WTC11 (cell line): ENCODE data around the gene EPN1. TPM values are rescaled to one million over a fixed set of nuclear protein-coding genes. Genes with fewer than 3 reads are reported as not detected.
A peak's percentile ranks its signal among the peaks of the same experiment; 100 is the strongest.

ENCODE experiments used
- ATAC-seq: fragments of 200-7000 bp; cut with Tn5 transposase; 2 replicates; pipeline ENCODE4 v1.10.0; 2021; ENCODE audit warnings: mild to moderate bottlenecking, moderate library complexity
- CTCF ChIA-PET: fragments of 300-600 bp; sonication (Branson Sonifier 250); formaldehyde crosslinking; loops from one replicate; lab custom pipeline; 2021; ENCODE audit warnings: antibody characterized with exemption; lab: Charles Lee
- POLR2A ChIA-PET: fragments of 350-600 bp; sonication (Branson Sonifier 250); formaldehyde crosslinking; loops from one replicate; lab custom pipeline; 2021; ENCODE audit warnings: antibody characterized with exemption; lab: Charles Lee
- DNase-seq: peaks from one replicate; pipeline ENCODE4 v3.0.0; 2021; ENCODE audit warnings: low spot score
- H3K27ac Mint-ChIP-seq: 2 replicates; pipeline ENCODE4 v1.8.0; 2021; ENCODE audit warnings: mixed read lengths
- H3K27me3 Mint-ChIP-seq: 2 replicates; pipeline ENCODE4 v1.8.0; 2021; ENCODE audit warnings: low read depth, mild to moderate bottlenecking, moderate library complexity, mixed read lengths
- H3K36me3 Mint-ChIP-seq: 2 replicates; pipeline ENCODE4 v1.8.0; 2021; ENCODE audit warnings: mixed read lengths
- H3K4me1 Mint-ChIP-seq: 2 replicates; pipeline ENCODE4 v1.8.0; 2022; ENCODE audit warnings: mixed read lengths
- H3K4me3 Mint-ChIP-seq: 2 replicates; pipeline ENCODE4 v1.8.0; 2021; ENCODE audit warnings: mild to moderate bottlenecking, moderate library complexity, mixed read lengths
- H3K9me3 Mint-ChIP-seq: 2 replicates; pipeline ENCODE4 v1.8.0; 2021; ENCODE audit warnings: mixed read lengths
- ATF1 ChIP-seq: sonication (generic); formaldehyde crosslinking; IDR thresholded peaks from 2 replicates; pipeline ENCODE4 v1.8.1; 2023; ENCODE audit warnings: mild to moderate bottlenecking, moderate library complexity, missing genetic modification reagents
- CREB1 ChIP-seq: sonication (generic); formaldehyde crosslinking; IDR thresholded peaks from 2 replicates; pipeline ENCODE4 v1.8.0; 2023; ENCODE audit warnings: mild to moderate bottlenecking, missing genetic modification reagents
- CREM ChIP-seq: sonication (generic); formaldehyde crosslinking; IDR thresholded peaks from 2 replicates; pipeline ENCODE4 v1.8.1; 2022; ENCODE audit warnings: mild to moderate bottlenecking, missing genetic modification reagents, moderate library complexity
- EMX1 ChIP-seq: fragments of 250-450 bp; sonication (Bioruptor Pico); IDR thresholded peaks from 2 replicates; pipeline ENCODE4 v1.8.0; 2021; ENCODE audit warnings: mild to moderate bottlenecking
- FOXJ3 ChIP-seq: sonication (generic); formaldehyde crosslinking; IDR thresholded peaks from 2 replicates; pipeline ENCODE4 v1.9.0; 2021; ENCODE audit warnings: missing genetic modification reagents, mild to moderate bottlenecking, borderline replicate concordance
- FOXK1 ChIP-seq: sonication (generic); formaldehyde crosslinking; IDR thresholded peaks from 2 replicates; pipeline ENCODE4 v1.8.0; 2022; ENCODE audit warnings: mild to moderate bottlenecking, moderate library complexity, missing genetic modification reagents
- GTF2I ChIP-seq: fragments of 250-450 bp; sonication (Bioruptor Pico); conservative IDR thresholded peaks from 2 replicates; pipeline ENCODE4 v1.4.0; 2021; ENCODE audit warnings: mild to moderate bottlenecking
- JUN ChIP-seq: sonication (generic); formaldehyde crosslinking; IDR thresholded peaks from 2 replicates; pipeline ENCODE4 v1.8.0; 2023; ENCODE audit warnings: mild to moderate bottlenecking, missing genetic modification reagents
- MXD4 ChIP-seq: fragments of 250-450 bp; sonication (Bioruptor Pico); IDR thresholded peaks from 2 replicates; pipeline ENCODE4 v1.8.0; 2021; ENCODE audit warnings: mild to moderate bottlenecking, moderate library complexity, borderline replicate concordance
- NFYB ChIP-seq: sonication (generic); formaldehyde crosslinking; conservative IDR thresholded peaks from 2 replicates; pipeline ENCODE4 v1.8.0; 2022; ENCODE audit warnings: low read depth, missing genetic modification reagents
- NR2C2 ChIP-seq: sonication (generic); formaldehyde crosslinking; IDR thresholded peaks from 2 replicates; pipeline ENCODE4 v1.8.0; 2022; ENCODE audit warnings: mild to moderate bottlenecking, missing genetic modification reagents
- NR3C1 ChIP-seq: sonication (generic); formaldehyde crosslinking; conservative IDR thresholded peaks from 2 replicates; pipeline ENCODE4 v1.8.1; 2023; ENCODE audit warnings: low read depth, mild to moderate bottlenecking, missing genetic modification reagents
- RORB ChIP-seq: fragments of 250-450 bp; sonication (Bioruptor Pico); IDR thresholded peaks from 2 replicates; pipeline ENCODE4 v1.9.0; 2021; ENCODE audit warnings: mild to moderate bottlenecking
- SMAD3 ChIP-seq: sonication (generic); formaldehyde crosslinking; IDR thresholded peaks from 2 replicates; pipeline ENCODE4 v1.8.0; 2022; ENCODE audit warnings: missing genetic modification reagents, mild to moderate bottlenecking, borderline replicate concordance
- SMAD4 ChIP-seq: sonication (generic); formaldehyde crosslinking; IDR thresholded peaks from 2 replicates; pipeline ENCODE4 v1.8.0; 2022; ENCODE audit warnings: mild to moderate bottlenecking, missing genetic modification reagents
- TCF7 ChIP-seq: sonication (generic); formaldehyde crosslinking; IDR thresholded peaks from 2 replicates; pipeline ENCODE4 v1.8.0; 2022; ENCODE audit warnings: mild to moderate bottlenecking, low read depth, missing genetic modification reagents, moderate library complexity
- ZNF232 ChIP-seq: sonication (generic); formaldehyde crosslinking; IDR thresholded peaks from 2 replicates; pipeline ENCODE4 v1.8.0; 2022; ENCODE audit warnings: mild to moderate bottlenecking, missing genetic modification reagents
- ZNF263 ChIP-seq: sonication (generic); formaldehyde crosslinking; IDR thresholded peaks from 2 replicates; pipeline ENCODE4 v1.8.1; 2022; ENCODE audit warnings: low read depth, mild to moderate bottlenecking, moderate library complexity, missing genetic modification reagents
- ZNF396 ChIP-seq: fragments of 250-450 bp; sonication (Bioruptor Pico); IDR thresholded peaks from 2 replicates; pipeline ENCODE4 v1.8.0; 2021; ENCODE audit warnings: mild to moderate bottlenecking, moderate library complexity, borderline replicate concordance
- ZNF416 ChIP-seq: fragments of 250-450 bp; sonication (Bioruptor Pico); IDR thresholded peaks from 2 replicates; pipeline ENCODE4 v1.9.0; 2021; ENCODE audit warnings: mild to moderate bottlenecking, inconsistent platforms
- ZNF423 ChIP-seq: fragments of 250-450 bp; sonication (Bioruptor Pico); IDR thresholded peaks from 2 replicates; pipeline ENCODE4 v2.1.2; 2022; ENCODE audit warnings: mild to moderate bottlenecking, moderate library complexity
- total RNA-seq: library from RNA; stranded (reverse); gene quantifications from 3 replicates; pipeline ENCODE4 v1.2.3, GENCODE V29; 2021
- TF ChIP-seq, protein P1 (sequence below): fragments of 200-600 bp; IDR thresholded peaks from 2 replicates; pipeline ENCODE4 v1.8.0; 2022; ENCODE audit warnings: antibody characterized with exemption
- TF ChIP-seq, protein P2 (sequence below): sonication (generic); formaldehyde crosslinking; IDR thresholded peaks from 2 replicates; pipeline ENCODE4 v1.8.0; 2022; ENCODE audit warnings: mild to moderate bottlenecking, missing genetic modification reagents
- TF ChIP-seq, protein P3 (sequence below): sonication (generic); formaldehyde crosslinking; IDR thresholded peaks from 2 replicates; pipeline ENCODE4 v1.8.0; 2022; ENCODE audit warnings: mild to moderate bottlenecking, missing genetic modification reagents
- TF ChIP-seq, protein P4 (sequence below): sonication (generic); formaldehyde crosslinking; IDR thresholded peaks from 2 replicates; pipeline ENCODE4 v1.8.1; 2022; ENCODE audit warnings: low read depth, missing genetic modification reagents, borderline replicate concordance
- TF ChIP-seq, protein P5 (sequence below): sonication (generic); formaldehyde crosslinking; IDR thresholded peaks from 2 replicates; pipeline ENCODE4 v1.8.0; 2022; ENCODE audit warnings: mild to moderate bottlenecking, missing genetic modification reagents
- TF ChIP-seq, protein P6 (sequence below): sonication (generic); formaldehyde crosslinking; IDR thresholded peaks from 2 replicates; pipeline ENCODE4 v1.8.0; 2023; ENCODE audit warnings: missing genetic modification reagents, mild to moderate bottlenecking, borderline replicate concordance

Gene EPN1
- total RNA-seq, 1 experiment from 2014 or later = 234 TPM

DNA sequence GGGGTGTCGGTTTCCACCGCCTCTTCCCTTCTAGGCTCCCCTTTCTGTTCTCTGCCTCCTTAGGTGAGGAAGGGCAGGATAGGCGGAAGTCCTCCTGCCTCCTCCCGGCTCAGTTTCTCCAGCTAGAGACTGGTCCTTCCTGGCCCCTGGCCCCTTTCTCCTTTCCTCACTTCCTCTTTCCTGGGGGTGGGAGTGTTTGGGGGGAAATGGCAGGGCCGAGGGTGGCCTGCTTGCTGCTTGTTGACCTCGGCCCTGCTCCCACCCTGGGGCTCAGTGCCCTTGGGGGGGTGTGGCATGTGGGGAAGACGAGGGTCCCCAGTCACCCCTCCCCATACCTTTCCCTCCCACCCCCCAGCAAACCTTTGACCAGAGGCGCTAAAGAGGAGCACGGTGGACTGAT is 15.2 kb upstream of the EPN1 start:
- H3K4me1 Mint-ChIP-seq = peaks cover 31% of the 10 kb centered on the region
- H3K27me3 Mint-ChIP-seq = no peaks in the 10 kb centered on the region; the same call in 1 of the 2 replicates
- ATAC-seq (no peak), DNase-seq (no peak)
- CTCF ChIA-PET = interaction anchor here (0.6 to 1.0 kb wide), 2 partner anchors 12 to 44 kb away, joined by 4 read pairs; no protein-coding TSS in a partner anchor
- POLR2A ChIA-PET = no interaction called here
- H3K27ac Mint-ChIP-seq = peak overlapping the region; percentile 84
- H3K4me3 Mint-ChIP-seq = no peak overlapping the region
- no peaks in the 10 kb centered on the region for H3K9me3 Mint-ChIP-seq
- peaks cover 50% of the 10 kb centered on the region for H3K36me3 Mint-ChIP-seq
- TF ChIP-seq CREB1 (no peak), NR2C2 (CRISPR knock-in tag) (no peak), NR3C1 (CRISPR knock-in tag) (no peak), SMAD4 (CRISPR knock-in tag) (no peak), TCF7 (CRISPR knock-in tag) (no peak), ZNF396 (no peak), ZNF423 (CRISPR knock-in tag) (no peak), JUN (CRISPR knock-in tag) (no peak), ZNF263 (CRISPR knock-in tag) (no peak), ZNF232 (no peak)
- TF ChIP-seq, protein P1, sequence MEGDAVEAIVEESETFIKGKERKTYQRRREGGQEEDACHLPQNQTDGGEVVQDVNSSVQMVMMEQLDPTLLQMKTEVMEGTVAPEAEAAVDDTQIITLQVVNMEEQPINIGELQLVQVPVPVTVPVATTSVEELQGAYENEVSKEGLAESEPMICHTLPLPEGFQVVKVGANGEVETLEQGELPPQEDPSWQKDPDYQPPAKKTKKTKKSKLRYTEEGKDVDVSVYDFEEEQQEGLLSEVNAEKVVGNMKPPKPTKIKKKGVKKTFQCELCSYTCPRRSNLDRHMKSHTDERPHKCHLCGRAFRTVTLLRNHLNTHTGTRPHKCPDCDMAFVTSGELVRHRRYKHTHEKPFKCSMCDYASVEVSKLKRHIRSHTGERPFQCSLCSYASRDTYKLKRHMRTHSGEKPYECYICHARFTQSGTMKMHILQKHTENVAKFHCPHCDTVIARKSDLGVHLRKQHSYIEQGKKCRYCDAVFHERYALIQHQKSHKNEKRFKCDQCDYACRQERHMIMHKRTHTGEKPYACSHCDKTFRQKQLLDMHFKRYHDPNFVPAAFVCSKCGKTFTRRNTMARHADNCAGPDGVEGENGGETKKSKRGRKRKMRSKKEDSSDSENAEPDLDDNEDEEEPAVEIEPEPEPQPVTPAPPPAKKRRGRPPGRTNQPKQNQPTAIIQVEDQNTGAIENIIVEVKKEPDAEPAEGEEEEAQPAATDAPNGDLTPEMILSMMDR = no peak
- TF ChIP-seq, protein P2, sequence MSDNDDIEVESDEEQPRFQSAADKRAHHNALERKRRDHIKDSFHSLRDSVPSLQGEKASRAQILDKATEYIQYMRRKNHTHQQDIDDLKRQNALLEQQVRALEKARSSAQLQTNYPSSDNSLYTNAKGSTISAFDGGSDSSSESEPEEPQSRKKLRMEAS (CRISPR knock-in tag) = no peak

DNA sequence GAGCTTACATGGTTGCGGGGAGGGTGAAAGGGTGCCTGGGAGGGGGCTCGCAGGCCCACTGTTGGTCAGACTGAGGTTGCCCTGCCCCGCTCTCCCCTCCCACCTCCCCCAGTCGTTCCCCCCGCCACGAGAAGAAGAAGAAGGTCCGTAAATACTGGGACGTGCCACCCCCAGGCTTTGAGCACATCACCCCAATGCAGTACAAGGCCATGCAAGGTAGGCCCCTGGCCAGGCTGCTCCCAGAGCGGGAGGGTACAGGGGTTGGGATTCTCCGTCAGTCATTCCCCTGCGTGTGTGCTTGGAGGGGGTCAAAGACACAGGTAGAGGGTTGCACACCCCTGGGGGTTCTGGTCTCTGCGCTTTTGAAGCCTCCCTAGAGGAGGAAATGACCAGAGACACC is 14.6 kb upstream of the EPN1 start:
- Mint-ChIP-seq H3K36me3 (peaks cover 52% of the 10 kb centered on the region), H3K9me3 (no peaks in the 10 kb centered on the region), H3K4me3 (no peak overlapping the region), H3K27ac (0 out of 2 replicates have a peak overlapping the region, but pooled peaks have one; percentile 68), H3K27me3 (no peaks in the 10 kb centered on the region; the same call in 1 of the 2 replicates), H3K4me1 (peaks cover 31% of the 10 kb centered on the region)
- CTCF ChIA-PET = interaction anchor here (1.0 kb wide), 1 partner anchor 43 kb away, joined by 4 read pairs; no protein-coding TSS in a partner anchor
- POLR2A ChIA-PET = no interaction called here
- no peak for DNase-seq
- no peak for ATAC-seq
- TF ChIP-seq MXD4 (CRISPR knock-in tag) (no peak), SMAD3 (no peak), ATF1 (CRISPR knock-in tag) (no peak), CREM (no peak), EMX1 (no peak), GTF2I (CRISPR knock-in tag) (no peak), NFYB (no peak), ZNF416 (no peak), FOXK1 (CRISPR knock-in tag) (no peak), ZNF423 (CRISPR knock-in tag) (no peak), FOXJ3 (CRISPR knock-in tag) (no peak), RORB (CRISPR knock-in tag) (no peak)
- TF ChIP-seq, protein P3, sequence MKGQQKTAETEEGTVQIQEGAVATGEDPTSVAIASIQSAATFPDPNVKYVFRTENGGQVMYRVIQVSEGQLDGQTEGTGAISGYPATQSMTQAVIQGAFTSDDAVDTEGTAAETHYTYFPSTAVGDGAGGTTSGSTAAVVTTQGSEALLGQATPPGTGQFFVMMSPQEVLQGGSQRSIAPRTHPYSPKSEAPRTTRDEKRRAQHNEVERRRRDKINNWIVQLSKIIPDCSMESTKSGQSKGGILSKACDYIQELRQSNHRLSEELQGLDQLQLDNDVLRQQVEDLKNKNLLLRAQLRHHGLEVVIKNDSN (CRISPR knock-in tag) = no peak
- TF ChIP-seq, protein P2 (CRISPR knock-in tag) = no peak
- TF ChIP-seq, protein P4, sequence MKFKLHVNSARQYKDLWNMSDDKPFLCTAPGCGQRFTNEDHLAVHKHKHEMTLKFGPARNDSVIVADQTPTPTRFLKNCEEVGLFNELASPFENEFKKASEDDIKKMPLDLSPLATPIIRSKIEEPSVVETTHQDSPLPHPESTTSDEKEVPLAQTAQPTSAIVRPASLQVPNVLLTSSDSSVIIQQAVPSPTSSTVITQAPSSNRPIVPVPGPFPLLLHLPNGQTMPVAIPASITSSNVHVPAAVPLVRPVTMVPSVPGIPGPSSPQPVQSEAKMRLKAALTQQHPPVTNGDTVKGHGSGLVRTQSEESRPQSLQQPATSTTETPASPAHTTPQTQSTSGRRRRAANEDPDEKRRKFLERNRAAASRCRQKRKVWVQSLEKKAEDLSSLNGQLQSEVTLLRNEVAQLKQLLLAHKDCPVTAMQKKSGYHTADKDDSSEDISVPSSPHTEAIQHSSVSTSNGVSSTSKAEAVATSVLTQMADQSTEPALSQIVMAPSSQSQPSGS (CRISPR knock-in tag) = no peak
- TF ChIP-seq, protein P5, sequence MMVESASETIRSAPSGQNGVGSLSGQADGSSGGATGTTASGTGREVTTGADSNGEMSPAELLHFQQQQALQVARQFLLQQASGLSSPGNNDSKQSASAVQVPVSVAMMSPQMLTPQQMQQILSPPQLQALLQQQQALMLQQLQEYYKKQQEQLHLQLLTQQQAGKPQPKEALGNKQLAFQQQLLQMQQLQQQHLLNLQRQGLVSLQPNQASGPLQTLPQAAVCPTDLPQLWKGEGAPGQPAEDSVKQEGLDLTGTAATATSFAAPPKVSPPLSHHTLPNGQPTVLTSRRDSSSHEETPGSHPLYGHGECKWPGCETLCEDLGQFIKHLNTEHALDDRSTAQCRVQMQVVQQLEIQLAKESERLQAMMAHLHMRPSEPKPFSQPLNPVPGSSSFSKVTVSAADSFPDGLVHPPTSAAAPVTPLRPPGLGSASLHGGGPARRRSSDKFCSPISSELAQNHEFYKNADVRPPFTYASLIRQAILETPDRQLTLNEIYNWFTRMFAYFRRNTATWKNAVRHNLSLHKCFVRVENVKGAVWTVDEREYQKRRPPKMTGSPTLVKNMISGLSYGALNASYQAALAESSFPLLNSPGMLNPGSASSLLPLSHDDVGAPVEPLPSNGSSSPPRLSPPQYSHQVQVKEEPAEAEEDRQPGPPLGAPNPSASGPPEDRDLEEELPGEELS (CRISPR knock-in tag) = no peak
- TF ChIP-seq, protein P6, sequence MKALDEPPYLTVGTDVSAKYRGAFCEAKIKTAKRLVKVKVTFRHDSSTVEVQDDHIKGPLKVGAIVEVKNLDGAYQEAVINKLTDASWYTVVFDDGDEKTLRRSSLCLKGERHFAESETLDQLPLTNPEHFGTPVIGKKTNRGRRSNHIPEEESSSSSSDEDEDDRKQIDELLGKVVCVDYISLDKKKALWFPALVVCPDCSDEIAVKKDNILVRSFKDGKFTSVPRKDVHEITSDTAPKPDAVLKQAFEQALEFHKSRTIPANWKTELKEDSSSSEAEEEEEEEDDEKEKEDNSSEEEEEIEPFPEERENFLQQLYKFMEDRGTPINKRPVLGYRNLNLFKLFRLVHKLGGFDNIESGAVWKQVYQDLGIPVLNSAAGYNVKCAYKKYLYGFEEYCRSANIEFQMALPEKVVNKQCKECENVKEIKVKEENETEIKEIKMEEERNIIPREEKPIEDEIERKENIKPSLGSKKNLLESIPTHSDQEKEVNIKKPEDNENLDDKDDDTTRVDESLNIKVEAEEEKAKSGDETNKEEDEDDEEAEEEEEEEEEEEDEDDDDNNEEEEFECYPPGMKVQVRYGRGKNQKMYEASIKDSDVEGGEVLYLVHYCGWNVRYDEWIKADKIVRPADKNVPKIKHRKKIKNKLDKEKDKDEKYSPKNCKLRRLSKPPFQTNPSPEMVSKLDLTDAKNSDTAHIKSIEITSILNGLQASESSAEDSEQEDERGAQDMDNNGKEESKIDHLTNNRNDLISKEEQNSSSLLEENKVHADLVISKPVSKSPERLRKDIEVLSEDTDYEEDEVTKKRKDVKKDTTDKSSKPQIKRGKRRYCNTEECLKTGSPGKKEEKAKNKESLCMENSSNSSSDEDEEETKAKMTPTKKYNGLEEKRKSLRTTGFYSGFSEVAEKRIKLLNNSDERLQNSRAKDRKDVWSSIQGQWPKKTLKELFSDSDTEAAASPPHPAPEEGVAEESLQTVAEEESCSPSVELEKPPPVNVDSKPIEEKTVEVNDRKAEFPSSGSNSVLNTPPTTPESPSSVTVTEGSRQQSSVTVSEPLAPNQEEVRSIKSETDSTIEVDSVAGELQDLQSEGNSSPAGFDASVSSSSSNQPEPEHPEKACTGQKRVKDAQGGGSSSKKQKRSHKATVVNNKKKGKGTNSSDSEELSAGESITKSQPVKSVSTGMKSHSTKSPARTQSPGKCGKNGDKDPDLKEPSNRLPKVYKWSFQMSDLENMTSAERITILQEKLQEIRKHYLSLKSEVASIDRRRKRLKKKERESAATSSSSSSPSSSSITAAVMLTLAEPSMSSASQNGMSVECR (CRISPR knock-in tag) = no peak
